Sigmoid colon (tissue), 4 donors: ENCODE measurements around the gene ZNF497.

Experiments used
- POLR2A ChIP-seq, 2 donors: fragments of 450-650 bp; IDR thresholded peaks; one replicate each; pipeline ENCODE4 v1.6.1; 2016; ENCODE audit warnings: antibody characterized with exemption in 2 of 2, mild to moderate bottlenecking in 2 of 2, moderate library complexity in 2 of 2
- POLR2AphosphoS5 ChIP-seq, 4 donors: sonication (generic); formaldehyde crosslinking; IDR thresholded peaks; one replicate each; pipeline ENCODE4 v1.6.1; 2017; ENCODE audit warnings: antibody characterized with exemption in 4 of 4
- TF ChIP-seq, protein P1 (sequence below), 4 experiments: fragments of 450-650 bp in 3 of 4; fragments of 200-600 bp in 1 of 4; IDR thresholded peaks; one replicate each; pipeline ENCODE4 v1.5.1; 2016 to 2019; ENCODE audit warnings: antibody characterized with exemption in 4 of 4, mild to moderate bottlenecking in 3 of 4, moderate library complexity in 2 of 4

DNA sequence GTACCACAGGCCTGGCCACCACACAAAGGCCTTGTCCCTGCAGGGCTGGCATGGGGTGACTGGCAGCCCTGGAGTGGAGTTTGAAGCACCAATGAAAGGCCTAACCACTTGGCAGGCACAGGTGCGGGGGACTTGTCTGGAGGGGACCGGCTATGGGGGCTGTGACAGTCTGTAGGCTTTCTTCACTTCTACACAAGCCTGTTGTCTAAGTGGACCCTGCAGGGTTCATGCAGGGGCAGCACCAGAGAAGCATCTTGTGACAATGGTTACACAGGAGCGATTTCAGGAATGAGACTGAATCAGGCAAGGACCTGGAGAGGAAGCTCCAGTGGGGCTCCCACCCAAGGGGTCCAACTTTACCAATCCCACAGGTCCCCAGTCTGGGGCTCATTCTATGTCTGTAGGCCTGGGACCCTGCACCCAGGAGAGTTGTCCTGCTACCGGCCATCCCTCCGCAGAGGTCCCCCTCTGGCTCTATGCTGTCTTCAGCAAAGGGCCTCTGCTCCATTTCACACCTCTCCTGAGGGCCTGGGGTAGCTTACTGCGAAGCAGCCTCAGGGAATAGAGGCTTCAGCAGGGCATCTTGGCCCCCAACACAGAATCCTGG lies 20.5 kb upstream of the ZNF497 start:
- TF ChIP-seq, protein P1, sequence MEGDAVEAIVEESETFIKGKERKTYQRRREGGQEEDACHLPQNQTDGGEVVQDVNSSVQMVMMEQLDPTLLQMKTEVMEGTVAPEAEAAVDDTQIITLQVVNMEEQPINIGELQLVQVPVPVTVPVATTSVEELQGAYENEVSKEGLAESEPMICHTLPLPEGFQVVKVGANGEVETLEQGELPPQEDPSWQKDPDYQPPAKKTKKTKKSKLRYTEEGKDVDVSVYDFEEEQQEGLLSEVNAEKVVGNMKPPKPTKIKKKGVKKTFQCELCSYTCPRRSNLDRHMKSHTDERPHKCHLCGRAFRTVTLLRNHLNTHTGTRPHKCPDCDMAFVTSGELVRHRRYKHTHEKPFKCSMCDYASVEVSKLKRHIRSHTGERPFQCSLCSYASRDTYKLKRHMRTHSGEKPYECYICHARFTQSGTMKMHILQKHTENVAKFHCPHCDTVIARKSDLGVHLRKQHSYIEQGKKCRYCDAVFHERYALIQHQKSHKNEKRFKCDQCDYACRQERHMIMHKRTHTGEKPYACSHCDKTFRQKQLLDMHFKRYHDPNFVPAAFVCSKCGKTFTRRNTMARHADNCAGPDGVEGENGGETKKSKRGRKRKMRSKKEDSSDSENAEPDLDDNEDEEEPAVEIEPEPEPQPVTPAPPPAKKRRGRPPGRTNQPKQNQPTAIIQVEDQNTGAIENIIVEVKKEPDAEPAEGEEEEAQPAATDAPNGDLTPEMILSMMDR (IDR thresholded peaks at IDR 0.05), result no peak
- no peak for TF ChIP-seq POLR2A (IDR thresholded peaks at IDR 0.05)
- TF ChIP-seq POLR2AphosphoS5 (IDR thresholded peaks at IDR 0.05), result no peak
